HEK293 (cell line): Measurements from ENCODE around the gene CDH23.

Source experiments
- PBX3 ChIP-seq: sonication (generic); formaldehyde crosslinking; IDR thresholded peaks from 2 replicates; pipeline ENCODE4 v1.8.1; 2022; ENCODE audit warnings: mild to moderate bottlenecking, moderate library complexity, missing genetic modification reagents
- SALL2 ChIP-seq: fragments of 450-650 bp; formaldehyde crosslinking; IDR thresholded peaks from 2 replicates; pipeline ENCODE4 v1.5.0; 2017; ENCODE audit warnings: missing biosample characterization, mild to moderate bottlenecking, missing genetic modification characterization, borderline replicate concordance
- SCRT1 ChIP-seq: fragments of 450-650 bp; formaldehyde crosslinking; IDR thresholded peaks from 2 replicates; pipeline ENCODE4 v1.5.1; 2016; ENCODE audit warnings: missing biosample characterization, missing genetic modification characterization, borderline replicate concordance
- ZNF112 ChIP-seq: fragments of 450-650 bp; formaldehyde crosslinking; IDR thresholded peaks from 2 replicates; pipeline ENCODE4 v1.5.0; 2017; ENCODE audit warnings: missing biosample characterization, missing genetic modification characterization
- ZNF239 ChIP-seq: fragments of 450-650 bp; formaldehyde crosslinking; IDR thresholded peaks from 2 replicates; pipeline ENCODE4 v1.5.1; 2016; ENCODE audit warnings: missing biosample characterization, missing genetic modification characterization
- ZNF274 ChIP-seq, 2 experiments: fragments of 200-500 bp in 1 of 2; fragments of 450-650 bp in 1 of 2; sonication (Bioruptor generic) in 1 of 2; formaldehyde crosslinking in 1 of 2; IDR thresholded peaks; 2 replicates each; pipeline versions ENCODE4 v1.5.1 to v1.6.1; 2014 to 2016; ENCODE audit warnings: borderline replicate concordance in 1 of 2, inconsistent platforms in 1 of 2, low read length in 1 of 2, missing biosample characterization in 1 of 2, missing genetic modification characterization in 1 of 2
- ZNF324 ChIP-seq: fragments of 450-650 bp; formaldehyde crosslinking; IDR thresholded peaks from 2 replicates; pipeline ENCODE4 v1.5.1; 2016; ENCODE audit warnings: missing biosample characterization, missing genetic modification characterization
- ZNF558 ChIP-seq: fragments of 450-650 bp; formaldehyde crosslinking; IDR thresholded peaks from 2 replicates; pipeline ENCODE4 v1.5.1; 2016; ENCODE audit warnings: missing biosample characterization, missing genetic modification characterization
- TF ChIP-seq, protein P1 (sequence below): fragments of 450-650 bp; formaldehyde crosslinking; IDR thresholded peaks from 2 replicates; pipeline ENCODE4 v1.5.1; 2016; ENCODE audit warnings: missing biosample characterization, missing genetic modification characterization
- TF ChIP-seq, protein P2 (sequence below): fragments of 450-650 bp; formaldehyde crosslinking; IDR thresholded peaks from 2 replicates; pipeline ENCODE4 v1.5.1; 2016; ENCODE audit warnings: missing biosample characterization, missing genetic modification characterization
- TF ChIP-seq, protein P3 (sequence below): fragments of 450-650 bp; formaldehyde crosslinking; IDR thresholded peaks from 2 replicates; pipeline ENCODE4 v1.5.1; 2016; ENCODE audit warnings: missing biosample characterization, missing genetic modification characterization, borderline replicate concordance

- TF ChIP-seq, protein P1, sequence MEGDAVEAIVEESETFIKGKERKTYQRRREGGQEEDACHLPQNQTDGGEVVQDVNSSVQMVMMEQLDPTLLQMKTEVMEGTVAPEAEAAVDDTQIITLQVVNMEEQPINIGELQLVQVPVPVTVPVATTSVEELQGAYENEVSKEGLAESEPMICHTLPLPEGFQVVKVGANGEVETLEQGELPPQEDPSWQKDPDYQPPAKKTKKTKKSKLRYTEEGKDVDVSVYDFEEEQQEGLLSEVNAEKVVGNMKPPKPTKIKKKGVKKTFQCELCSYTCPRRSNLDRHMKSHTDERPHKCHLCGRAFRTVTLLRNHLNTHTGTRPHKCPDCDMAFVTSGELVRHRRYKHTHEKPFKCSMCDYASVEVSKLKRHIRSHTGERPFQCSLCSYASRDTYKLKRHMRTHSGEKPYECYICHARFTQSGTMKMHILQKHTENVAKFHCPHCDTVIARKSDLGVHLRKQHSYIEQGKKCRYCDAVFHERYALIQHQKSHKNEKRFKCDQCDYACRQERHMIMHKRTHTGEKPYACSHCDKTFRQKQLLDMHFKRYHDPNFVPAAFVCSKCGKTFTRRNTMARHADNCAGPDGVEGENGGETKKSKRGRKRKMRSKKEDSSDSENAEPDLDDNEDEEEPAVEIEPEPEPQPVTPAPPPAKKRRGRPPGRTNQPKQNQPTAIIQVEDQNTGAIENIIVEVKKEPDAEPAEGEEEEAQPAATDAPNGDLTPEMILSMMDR (tag by site-specific recombination), result no peak
- TF ChIP-seq PBX3, result no peak
- TF ChIP-seq, protein P2, sequence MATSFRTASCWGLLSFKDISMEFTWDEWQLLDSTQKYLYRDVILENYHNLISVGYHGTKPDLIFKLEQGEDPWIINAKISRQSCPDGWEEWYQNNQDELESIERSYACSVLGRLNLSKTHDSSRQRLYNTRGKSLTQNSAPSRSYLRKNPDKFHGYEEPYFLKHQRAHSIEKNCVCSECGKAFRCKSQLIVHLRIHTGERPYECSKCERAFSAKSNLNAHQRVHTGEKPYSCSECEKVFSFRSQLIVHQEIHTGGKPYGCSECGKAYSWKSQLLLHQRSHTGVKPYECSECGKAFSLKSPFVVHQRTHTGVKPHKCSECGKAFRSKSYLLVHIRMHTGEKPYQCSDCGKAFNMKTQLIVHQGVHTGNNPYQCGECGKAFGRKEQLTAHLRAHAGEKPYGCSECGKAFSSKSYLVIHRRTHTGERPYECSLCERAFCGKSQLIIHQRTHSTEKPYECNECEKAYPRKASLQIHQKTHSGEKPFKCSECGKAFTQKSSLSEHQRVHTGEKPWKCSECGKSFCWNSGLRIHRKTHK (tag by site-specific recombination), result no peak
- no peak for TF ChIP-seq ZNF558 (tag by site-specific recombination)
- no peak for TF ChIP-seq SALL2 (tag by site-specific recombination)
- no peak for TF ChIP-seq ZNF112
- no peak for TF ChIP-seq ZNF274 (IDR thresholded peaks at IDR 0.05; ENCODE audit: low read length)
- no peak for TF ChIP-seq ZNF274 (tag by site-specific recombination; IDR thresholded peaks at IDR 0.05; ENCODE audit: borderline replicate concordance)
- TF ChIP-seq SCRT1, result no peak
- TF ChIP-seq, protein P3, sequence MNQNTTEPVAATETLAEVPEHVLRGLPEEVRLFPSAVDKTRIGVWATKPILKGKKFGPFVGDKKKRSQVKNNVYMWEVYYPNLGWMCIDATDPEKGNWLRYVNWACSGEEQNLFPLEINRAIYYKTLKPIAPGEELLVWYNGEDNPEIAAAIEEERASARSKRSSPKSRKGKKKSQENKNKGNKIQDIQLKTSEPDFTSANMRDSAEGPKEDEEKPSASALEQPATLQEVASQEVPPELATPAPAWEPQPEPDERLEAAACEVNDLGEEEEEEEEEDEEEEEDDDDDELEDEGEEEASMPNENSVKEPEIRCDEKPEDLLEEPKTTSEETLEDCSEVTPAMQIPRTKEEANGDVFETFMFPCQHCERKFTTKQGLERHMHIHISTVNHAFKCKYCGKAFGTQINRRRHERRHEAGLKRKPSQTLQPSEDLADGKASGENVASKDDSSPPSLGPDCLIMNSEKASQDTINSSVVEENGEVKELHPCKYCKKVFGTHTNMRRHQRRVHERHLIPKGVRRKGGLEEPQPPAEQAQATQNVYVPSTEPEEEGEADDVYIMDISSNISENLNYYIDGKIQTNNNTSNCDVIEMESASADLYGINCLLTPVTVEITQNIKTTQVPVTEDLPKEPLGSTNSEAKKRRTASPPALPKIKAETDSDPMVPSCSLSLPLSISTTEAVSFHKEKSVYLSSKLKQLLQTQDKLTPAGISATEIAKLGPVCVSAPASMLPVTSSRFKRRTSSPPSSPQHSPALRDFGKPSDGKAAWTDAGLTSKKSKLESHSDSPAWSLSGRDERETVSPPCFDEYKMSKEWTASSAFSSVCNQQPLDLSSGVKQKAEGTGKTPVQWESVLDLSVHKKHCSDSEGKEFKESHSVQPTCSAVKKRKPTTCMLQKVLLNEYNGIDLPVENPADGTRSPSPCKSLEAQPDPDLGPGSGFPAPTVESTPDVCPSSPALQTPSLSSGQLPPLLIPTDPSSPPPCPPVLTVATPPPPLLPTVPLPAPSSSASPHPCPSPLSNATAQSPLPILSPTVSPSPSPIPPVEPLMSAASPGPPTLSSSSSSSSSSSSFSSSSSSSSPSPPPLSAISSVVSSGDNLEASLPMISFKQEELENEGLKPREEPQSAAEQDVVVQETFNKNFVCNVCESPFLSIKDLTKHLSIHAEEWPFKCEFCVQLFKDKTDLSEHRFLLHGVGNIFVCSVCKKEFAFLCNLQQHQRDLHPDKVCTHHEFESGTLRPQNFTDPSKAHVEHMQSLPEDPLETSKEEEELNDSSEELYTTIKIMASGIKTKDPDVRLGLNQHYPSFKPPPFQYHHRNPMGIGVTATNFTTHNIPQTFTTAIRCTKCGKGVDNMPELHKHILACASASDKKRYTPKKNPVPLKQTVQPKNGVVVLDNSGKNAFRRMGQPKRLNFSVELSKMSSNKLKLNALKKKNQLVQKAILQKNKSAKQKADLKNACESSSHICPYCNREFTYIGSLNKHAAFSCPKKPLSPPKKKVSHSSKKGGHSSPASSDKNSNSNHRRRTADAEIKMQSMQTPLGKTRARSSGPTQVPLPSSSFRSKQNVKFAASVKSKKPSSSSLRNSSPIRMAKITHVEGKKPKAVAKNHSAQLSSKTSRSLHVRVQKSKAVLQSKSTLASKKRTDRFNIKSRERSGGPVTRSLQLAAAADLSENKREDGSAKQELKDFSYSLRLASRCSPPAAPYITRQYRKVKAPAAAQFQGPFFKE, result no peak
- TF ChIP-seq ZNF239 (tag by site-specific recombination), result no peak
- no peak for TF ChIP-seq ZNF324 (tag by site-specific recombination)
Measured at GRCh38 chr10:71694039-71694501, 297.4 kb downstream of the CDH23 start.
